GM12892 (cell line): ENCODE results near the gene STK32C.

Source experiments
- POLR2A ChIP-seq: IDR thresholded peaks from 2 replicates; pipeline ENCODE4 v1.6.1; 2011; ENCODE audit warnings: low read depth, low read length, control low read depth
- TAF1 ChIP-seq: IDR thresholded peaks from 2 replicates; pipeline ENCODE4 v1.6.1; 2011; ENCODE audit warnings: low read depth, mild to moderate bottlenecking, control low read depth, low read length, borderline replicate concordance

DNA sequence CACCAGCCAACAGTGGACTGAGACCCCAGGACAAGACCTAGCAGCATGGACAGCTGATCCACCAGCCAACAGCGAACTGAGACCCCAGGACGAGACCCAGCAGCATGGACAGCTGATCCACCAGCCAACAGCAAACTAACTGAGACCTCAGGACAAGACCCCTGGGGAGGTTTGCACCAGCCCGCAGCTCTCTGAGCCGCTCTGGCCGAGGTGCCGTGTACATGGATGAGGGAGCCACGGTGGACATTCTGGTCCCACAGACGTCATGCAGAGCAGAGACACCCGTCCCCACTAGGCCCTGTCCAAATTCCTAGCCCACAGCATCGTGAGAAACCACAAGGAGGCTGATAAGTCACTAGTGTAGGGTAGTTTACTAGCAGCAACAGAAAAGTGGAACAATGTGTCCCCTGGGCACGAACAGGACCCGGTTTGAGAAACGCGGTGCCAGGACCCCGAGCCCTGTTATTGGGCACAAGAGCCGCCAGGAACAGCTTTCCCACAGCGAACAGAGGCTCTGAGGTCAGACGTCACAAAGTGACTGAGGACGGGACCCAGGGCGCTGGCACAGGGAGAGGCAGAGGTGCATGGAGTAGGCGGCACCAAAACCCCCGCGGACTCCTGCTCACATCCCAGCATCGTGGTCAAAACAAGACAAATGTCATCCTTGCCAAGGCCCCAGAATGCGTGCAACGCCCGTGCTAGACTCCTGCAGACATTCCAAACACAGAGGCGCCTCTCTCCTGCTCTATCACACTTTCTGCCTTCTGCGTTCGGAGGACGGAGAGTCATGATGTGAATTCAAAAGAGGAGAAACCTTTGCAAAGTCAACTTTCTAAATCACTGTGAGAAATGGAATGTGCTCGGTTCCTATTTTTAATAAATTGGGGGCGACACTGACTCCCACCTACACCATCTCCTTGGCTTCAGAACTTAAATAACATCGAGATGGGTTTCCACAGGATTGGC is 8.1 kb downstream of the STK32C start:
- TF ChIP-seq TAF1 (no peak), POLR2A (no peak)
